A549 treated with AZD9567 at 1 μM for 4 hours (cell line): ENCODE data around the gene PLCXD1. TPM values are rescaled to one million over a fixed set of nuclear protein-coding genes. Genes with fewer than 3 reads are reported as not detected.

Experiments
- total RNA-seq: library from RNA; stranded (reverse); fragments of 200-300 nt; extraction: Qiagen RNA extraction; gene quantifications from 5 replicates; pipeline ENCODE4 v1.2.3, GENCODE V29; 2022; ENCODE audit not compliant: insufficient read depth

PLCXD1 gene
- 25.3 to 28.9 TPM (median 27.6 TPM) in 5 replicates for total RNA-seq

GRCh38 chrX:281166-281999 is at the start of gene PLCXD1:
PLCXD1 (plus strand) TSS chrX:281381; CDS start chrX:284188, 2,807 bp downstream.

GRCh38 chrX:318739-319578 is 37.8 kb downstream of the PLCXD1 start, which contains the start of gene GTPBP6:
GTPBP6 (minus strand) TSS chrX:318796; CDS start chrX:318787, 9 bp downstream.

Other genes with a start within 250 kb of the PLCXD1 start
- 33.5 to 56.3 TPM (median 54.1 TPM) in 5 replicates for gene GTPBP6, start 37.4 kb downstream of the PLCXD1 start, total RNA-seq
- 19.4 to 28.1 TPM (median 25.4 TPM) in 5 replicates for gene PPP2R3B, start 105.5 kb downstream of the PLCXD1 start, total RNA-seq